Anterior cingulate cortex (tissue), 58 donors: Measurements from ENCODE around the gene SUCLG1.
"Not testable (repeated sequence)": the region's sequence is repeated elsewhere in the genome, so short reads cannot be mapped to it uniquely, and the experiment has no call there.

Experiments used
- DNase-seq, 58 donors: peaks; one replicate each; lab custom pipeline; 2025; lab: John Stamatoyannopoulos, UW

The SUCLG1 gene

DNA sequence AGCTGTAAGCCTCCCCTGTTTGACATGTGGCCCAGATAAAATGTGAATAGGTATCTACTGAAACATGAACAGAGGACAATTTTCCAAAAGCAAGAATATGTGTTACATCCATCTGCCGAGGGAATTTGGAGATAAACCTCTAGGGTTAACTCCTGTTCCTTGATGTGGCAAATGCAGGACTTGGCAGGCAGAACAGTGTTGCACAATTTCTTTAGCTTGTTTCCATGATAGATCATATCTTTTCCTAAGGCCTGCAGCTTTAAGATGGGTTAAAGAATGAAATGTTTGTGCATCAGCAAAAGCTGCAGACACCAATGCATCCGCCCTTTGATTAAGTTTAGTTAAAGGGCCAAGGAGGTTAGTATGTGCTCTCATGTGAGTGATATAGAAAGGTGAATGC is 13.3 kb upstream of the SUCLG1 start:
- DNase-seq: not testable (repeated sequence)

DNA sequence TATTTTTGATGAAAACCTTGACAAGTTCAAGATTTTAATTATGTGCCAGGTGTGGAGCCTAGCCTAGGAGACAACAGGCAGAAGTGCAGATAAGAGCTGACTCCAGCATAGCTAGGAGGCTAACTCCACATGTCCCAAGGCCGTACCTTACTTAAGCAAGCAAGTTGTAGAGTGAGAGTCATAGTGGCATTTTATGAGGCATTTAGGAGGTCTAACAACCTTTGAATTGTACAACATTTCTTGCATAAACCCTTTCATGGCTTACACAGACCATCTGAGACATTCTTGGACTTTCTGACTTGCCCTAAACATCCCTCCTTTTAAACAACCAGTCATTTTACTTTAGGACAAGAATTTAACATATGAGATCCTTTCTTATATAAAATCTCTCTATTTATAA is 8.3 kb upstream of the SUCLG1 start:
- DNase-seq: no peak

DNA sequence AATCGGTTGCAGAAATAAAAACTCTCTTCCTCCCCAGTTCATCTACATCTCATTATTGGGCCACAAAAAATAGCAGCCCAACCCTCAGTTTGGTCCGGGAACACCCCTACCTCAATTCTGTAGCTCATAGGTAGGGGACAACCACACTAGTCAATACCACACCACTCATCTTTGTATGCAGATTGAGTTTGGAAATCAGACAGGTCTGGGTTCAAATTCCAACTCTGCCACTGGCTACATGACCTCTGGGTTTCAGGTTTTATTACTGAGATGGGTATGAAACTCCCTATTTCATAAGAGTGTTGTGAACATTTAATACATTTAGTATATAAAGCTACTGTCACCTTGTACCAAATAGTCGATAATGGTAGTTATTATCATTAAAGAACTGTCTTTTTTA is 2.2 kb upstream of the SUCLG1 start:
- DNase-seq: no peak

DNA sequence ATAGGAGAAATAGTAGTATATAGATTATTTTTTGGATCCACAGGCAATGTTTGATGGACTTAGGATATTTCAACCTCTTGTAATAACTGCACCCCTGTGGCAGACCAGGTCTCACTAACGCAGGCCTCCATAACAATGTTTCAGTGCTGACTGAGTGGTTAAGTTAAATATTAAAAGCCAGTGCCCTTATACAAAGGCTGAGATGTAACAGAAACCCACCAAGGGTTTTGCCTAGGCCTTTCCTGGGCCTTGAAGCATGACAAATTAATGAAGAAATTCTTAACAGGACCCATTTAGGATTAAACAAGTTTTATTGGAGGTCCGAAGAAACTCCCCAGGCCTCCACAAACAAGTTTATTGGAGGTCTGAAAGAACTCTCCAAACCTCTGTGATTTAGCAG is 1.6 kb upstream of the SUCLG1 start:
- no peak for DNase-seq

DNA sequence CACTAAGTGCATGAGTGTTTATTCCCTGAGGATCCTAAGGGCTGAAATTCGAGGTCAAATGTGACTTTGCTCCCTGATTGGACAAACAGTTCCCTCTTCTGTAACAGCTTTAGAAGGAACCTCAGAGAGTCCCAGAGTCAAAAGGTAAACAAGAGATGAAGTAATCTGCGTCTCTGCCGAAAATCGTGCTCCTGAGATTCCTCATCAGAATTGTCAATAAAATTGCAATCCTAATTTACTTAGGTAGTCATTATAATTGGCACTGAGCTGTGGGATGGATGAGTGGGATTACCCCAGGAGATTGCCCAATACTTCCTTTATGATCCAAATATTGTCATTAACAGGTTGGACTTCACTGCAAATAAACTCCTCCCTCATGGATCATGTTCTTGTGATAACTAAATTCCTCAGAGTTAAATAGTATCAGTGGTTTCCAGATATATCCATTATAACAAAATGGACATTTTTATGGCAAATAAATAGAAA is 907 bp upstream of the SUCLG1 start:
- no peak for DNase-seq

DNA sequence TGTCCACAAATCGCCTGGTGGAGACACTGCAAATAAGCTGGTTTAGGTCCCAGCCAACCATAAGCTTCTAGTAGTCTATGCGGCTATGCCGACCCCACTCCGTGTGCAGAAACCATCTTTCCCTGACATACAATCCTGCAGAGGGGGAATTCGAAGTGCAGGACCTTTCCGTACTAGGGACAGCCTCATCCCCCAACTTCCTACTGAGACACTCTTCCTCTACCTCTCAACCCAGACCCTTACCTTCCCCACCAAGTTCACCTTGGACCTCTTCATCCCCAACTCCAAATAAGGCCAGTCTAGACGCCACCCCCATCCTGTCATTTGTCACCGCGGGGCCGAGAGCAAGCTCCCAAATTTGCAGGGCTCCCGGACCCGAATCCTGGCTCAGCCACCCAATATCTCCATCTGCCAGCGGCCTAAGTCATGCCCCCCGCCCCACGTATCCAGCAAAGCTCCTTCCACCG is 496 bp downstream of the SUCLG1 start:
- DNase-seq: peak in 9 of 58 donors; percentile 6 to 61 (median 49)

DNA sequence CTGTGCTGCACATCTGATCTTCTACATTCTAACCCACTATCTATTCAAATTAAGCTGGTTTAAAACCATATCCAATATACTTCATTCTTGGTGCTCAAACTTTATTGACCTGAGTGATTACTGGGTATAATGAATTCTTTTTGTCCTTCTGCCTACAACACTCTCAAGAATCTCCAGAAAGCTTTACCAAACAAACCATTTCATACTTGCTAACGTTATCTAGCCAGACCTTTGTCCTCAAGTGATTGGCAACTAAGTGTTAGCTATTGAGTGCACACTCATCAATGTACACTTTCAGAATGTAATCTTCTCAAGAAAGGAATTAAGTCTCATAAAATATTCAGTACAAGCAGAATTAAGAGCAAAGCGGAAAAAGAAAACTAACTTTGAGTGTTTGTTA is 1.4 kb downstream of the SUCLG1 start:
- DNase-seq: no peak

DNA sequence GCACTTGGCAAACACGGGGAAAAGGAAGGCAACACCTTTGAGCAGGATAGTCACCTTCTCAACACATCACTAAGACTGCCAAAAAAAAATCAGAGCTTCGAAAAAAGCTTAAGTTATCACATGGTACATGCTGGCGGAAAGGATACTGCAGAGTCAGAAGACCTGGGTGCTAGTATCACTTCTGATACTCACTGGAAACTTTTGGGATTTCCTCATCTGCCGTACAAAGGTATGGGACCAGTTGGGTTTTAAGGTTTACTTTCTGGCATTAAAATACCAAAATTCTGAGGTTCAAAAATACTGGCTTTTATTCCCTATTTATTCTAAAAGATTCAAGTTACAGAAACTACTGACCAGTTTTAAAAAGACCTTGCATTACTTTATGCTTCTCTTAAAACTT is 2.9 kb downstream of the SUCLG1 start:
- no peak for DNase-seq

DNA sequence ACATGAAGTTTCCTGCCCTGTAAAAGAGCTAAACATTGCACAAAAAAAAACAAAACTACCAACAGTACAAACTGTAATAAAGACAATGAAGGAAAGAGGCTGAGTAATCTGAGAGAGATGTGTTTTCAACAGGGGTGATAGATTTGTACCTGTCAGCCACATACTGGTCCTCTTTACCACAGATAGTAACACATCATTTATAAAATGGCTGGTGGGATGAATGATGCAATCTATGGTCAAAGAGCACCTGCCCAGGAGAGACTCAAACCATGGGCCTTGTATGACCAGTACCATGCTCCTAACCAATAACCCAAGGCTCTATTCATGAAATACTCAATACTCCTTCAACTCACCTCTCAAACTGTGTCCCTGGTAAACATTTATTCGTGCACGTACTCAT is 4.5 kb downstream of the SUCLG1 start:
- no peak for DNase-seq

DNA sequence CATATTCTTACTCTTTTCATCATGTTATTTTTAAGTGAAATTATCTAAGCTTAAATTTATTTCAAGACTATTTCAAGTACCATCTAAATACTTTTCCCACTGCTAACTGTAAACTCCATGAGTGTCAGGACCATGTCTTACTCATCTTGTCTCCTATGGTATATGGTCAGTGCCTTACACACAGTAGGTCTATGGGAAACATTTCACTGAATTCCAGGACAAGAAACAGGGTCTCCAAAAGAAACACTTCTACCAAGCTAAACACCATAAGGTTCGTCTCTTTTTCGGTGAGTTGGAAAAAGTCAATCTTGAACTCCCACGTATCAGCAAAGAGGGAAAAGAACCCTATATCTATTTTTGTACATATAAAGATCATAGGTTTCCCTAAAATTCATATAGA is 6.5 kb downstream of the SUCLG1 start:
- no peak for DNase-seq

DNA sequence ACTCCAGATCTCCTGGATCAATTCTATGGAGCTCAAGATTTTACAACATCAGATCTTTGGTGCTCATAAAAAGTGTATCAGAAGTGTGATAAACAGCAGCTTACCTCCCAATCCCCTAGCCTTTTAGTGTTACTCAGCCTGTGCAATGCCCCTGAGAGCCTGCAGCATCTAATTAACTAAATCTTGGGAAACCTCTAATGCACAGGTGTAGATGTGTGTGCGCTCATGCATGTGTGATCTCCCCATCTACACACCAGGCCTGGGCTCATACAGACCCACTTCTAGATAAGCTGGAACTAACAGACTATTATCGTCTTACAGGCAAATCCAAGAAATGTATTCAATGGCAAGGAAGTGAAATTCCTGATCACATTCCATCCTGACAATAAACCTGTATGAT is 7.5 kb downstream of the SUCLG1 start:
- no peak for DNase-seq

DNA sequence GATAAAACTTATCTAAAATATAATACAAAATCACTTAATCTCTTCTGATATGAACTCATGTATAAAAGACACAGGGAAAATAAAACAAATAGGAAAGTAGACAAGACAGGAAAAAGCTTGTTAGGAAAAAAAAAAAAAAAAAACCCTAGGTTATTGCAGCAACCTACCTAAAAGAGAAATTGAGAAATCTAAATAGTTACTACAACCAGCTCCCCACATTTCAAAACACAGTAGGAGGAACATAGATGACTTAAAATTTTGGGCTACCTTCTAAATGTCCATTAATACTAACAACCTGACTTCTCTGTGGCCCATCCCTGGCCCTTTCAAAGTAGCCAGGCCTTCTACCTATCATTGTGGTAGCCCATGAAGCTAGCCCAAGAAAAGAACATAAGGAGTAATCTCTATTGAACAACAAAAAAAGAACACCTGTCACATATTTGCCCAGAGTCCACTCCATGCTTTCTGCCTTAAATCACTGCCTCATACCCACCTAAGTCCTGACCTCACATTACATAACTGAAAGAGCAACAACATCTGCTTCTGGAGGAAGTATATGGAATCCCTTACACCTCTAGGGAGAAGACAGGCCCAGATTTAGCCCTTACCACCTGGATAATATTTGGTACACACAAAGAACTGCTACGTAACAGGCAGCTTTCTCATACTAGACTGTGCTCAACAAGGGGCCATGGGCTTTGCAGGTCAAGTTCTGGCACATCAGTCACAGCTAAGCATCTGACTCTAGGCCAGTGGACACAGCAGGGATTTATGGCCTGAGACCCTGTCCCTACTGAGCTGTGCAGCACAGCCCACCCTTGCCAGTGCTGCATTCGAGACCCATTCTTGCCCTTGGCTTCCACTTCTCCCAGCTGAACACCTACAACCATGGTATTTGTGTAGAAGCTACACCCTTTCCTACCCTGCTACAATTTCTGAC is 8.5 kb downstream of the SUCLG1 start:
- no peak for DNase-seq

DNA sequence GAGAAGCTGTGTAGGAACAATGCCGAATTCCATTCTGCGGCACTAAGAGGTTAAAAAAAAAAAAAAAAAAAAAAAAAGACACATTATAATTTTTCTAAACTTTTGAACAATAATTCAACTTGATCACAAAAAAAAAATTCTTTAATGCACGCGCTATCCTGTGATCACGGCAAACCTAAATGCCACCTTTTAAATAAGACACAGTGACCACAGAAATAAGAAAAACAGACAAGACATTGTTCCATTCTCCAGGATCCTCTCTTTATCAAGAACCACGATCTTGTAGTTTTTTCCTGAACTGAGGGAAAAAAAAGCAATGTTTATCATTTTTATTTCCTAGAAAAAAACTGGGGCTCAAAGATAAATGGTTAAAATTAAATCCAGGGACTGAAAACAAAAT is 9.4 kb downstream of the SUCLG1 start:
- DNase-seq: no peak

DNA sequence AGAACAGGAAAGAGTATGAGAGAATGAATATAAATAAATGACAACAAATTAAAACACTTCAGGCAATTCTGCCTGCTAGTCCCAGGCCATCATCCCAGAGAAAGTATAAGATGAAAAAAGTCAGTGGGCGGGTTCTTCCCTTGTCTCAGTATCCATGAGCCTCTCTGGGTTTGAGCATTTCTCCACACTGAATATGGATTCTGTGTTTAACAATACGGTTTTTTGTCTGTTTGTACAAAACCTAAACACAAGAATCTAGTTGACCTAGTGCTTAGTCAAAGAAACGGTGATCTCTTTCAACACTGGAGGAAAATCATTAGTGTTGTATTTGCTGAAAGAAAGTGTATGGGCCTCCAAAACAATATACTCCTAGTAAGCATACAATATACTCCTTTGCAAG is 10.0 kb downstream of the SUCLG1 start:
- DNase-seq: no peak

DNA sequence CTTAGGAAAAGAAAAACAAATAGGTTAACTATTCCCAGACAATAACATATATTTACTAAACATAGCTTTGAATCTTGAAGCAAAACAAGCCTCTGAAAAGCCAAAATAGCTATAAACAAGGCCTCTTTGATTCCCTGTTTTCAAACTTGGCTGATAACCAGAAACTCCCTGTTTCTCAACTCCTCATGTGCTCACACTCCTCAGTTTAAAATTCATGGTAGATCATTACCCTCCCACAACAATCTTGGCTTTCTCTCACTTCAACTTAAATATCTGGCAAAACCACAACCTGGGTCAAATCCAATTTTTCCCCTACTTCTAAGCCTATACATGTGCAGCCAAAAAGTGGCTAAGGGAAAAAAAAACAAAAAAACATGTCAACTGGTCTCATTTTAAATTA is 15.6 kb downstream of the SUCLG1 start:
- peak in 2 of 58 donors; percentile 25 to 28 for DNase-seq

DNA sequence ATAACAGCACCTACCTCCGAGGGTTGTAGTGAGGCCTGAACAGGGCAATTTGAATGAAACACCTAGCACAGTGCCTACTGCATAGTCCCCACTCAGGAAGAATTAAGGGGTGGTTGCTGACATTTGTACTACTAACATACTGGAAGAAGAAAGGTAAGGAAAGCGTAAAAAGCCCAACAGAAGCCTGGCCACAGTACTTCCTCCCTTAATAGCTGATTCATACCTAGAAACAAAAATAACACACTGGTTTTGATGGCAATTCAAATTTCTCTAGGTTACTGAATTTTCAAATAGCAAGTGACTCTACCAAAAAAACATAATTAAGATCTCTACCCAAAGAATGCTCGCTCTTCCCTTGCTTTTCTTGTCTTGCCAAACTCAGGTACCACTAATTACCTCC is 16.2 kb downstream of the SUCLG1 start:
- no peak for DNase-seq

DNA sequence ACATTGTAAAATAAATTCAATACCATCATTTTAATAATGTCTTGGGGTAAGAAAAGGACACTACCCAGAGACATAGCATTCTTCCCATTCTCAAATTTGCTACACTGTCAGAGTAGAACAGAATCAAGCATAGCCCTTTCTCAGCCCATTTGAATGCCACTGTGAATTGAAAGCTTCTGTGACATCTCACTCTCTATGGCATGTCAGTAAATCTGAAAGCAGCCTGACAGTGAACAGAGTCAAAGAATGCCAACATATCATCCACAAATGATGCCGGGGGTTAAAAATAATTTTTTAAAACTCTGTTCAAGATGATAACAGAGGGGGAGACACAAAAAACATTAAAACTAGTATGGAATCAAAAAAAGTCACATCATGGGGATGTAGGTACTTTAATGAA is 17.6 kb downstream of the SUCLG1 start:
- DNase-seq: no peak

DNA sequence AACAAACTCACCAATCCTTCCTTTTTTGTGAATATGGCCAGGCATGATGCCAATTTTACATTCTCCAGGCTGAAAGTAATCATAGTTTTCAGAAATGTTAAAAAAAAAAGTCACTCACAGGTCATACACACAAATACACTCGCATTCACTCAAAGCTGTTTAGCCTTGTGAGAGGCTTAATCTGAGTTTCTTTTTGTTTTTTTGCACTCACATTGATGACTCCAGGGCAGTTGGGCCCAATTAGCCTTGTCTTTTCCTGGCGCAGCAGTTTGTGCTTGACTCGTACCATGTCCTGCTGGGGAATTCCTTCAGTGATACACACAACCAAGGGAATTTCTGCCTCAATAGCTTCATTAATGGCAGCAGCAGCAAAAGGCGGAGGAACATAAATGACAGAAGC is 18.0 kb downstream of the SUCLG1 start:
- peak in 3 of 58 donors; percentile 2 to 7 (median 6) for DNase-seq

DNA sequence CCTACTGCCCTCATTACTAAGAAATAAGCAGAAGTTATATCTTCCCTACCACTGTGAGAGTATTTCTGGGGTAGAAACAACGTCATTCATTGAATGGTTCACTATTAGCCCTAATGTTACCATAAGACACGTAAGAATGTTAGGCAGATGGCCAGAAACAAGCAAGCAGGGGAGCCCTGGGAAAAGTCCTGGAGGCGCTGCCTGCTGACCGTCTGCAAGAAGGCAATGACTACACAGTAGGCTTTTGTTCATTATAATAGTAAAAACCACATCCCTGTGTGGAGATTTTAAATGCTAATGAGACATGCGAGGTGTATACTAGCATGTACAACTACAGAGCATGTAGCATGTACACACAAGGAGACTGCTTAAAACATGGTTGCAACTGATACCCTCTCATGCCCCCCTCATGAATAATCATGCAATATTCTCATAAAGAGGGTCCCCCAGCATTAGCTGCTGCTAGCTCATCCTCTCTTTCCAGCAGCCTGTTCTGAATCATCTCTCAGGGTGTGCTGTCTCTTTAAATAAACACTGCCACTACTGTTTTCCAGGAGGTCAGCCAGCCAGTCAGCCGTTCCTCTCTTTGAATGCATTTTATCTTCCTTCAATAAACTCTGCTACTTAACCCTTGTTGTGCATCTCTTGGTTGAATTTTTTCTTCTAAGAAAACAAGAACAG is 23.6 kb downstream of the SUCLG1 start:
- peak in 34 of 58 donors; percentile 1 to 72 (median 18) for DNase-seq

DNA sequence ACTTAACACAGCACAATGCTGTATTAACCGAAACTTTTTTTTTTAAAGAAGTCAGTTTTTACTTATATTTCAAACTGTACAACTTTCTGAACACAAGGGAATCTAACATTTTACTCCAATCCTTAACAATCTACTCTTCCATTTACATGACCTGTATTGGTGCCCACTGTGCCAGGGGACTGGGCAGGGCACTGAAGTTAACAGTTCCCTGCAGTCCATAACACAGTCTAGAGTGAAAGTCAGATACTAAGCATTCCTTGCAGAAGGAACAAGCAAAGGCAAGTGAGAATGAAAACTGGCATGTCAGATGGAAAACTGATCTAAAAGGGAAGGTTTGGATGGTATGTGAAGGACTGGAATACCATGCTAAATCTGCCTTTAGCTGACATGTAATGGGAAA is 29.8 kb downstream of the SUCLG1 start:
- no peak for DNase-seq
